ENCODE measurements around the gene PGK1. TPM values are rescaled to one million over a fixed set of nuclear protein-coding genes. Genes with fewer than 3 reads are reported as not detected.

The PGK1 gene
- total and polyA plus RNA-seq, 2 experiments from 2014 or later: 249 to 336 TPM

DNA sequence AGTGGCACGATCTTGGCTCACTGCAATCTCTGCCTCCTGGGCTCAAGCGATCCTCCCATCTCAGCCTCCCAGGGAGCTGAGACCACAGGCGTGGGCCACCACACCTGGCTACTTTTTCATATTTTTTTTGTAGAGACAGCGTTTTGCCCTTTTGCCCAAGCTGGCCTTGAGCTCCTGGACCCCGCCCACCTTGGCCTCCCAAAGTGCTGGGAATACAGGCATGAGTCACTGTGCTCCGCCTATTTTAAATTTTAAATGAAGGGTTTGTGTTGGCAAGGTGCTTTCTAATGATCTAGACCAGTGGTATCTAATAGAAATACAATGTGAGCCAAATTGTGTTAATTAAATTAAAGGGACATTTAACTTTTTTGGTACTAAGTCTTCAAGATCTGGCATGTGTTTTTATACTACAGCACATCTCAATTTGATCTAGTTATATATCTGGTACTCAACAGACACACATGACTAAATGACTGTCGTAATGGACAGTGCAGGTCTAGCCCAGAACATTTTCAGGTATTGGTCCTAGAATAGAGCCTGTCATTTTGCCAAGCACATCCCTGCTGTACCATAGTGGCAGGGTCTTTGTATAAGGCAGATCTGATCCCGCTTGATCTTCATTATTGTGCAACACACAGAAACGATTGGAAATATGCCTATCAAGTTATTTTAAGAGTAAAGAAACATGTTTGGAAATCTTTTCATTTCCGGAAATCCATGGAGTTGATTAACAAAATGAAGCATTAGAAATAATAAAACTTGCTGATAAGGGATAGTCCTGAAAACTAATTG lies 7.3 kb downstream of the PGK1 start:
- Histone ChIP-seq H3K4me3 (no peak overlapping the region), H3K9me2 (ENCODE audit: insufficient read depth) (no peaks in the 10 kb centered on the region), H3K27me3 (ENCODE audit: insufficient read depth) (no peaks in the 10 kb centered on the region), H3K4me2 (no peak overlapping the region), H3K36me3 (ENCODE audit: insufficient read depth) (peaks cover 39% of the 10 kb centered on the region), H3K4me1 (ENCODE audit: insufficient read depth) (peaks cover 14% of the 10 kb centered on the region), H3F3A (replicated peaks; ENCODE audit: low read depth) (no peaks in the 10 kb centered on the region), H4K20me1 (replicated peaks; ENCODE audit: insufficient read depth) (peaks cover 40% of the 10 kb centered on the region), H3K79me2 (replicated peaks; ENCODE audit: insufficient read depth) (peaks cover 90% of the 10 kb centered on the region), H2AFZ (no peak overlapping the region), H3K27ac (ENCODE audit: low read depth) (no peak overlapping the region)
- DNase-seq (ENCODE audit: low spot score): no peak
- Mint-ChIP-seq H3K4me3 (no peak overlapping the region), H3K36me3 (ENCODE audit: low read depth) (peaks cover 69% of the 10 kb centered on the region), H3K27ac (no peak overlapping the region), H3K4me1 (peaks cover 21% of the 10 kb centered on the region; the same call in 2 of the 3 replicates), H3K27me3 (ENCODE audit: insufficient read depth, low read depth, poor library complexity) (peaks cover 4% of the 10 kb centered on the region), H3K9me3 (no peaks in the 10 kb centered on the region)
- ATAC-seq: no peak
- TF ChIP-seq, protein P1, sequence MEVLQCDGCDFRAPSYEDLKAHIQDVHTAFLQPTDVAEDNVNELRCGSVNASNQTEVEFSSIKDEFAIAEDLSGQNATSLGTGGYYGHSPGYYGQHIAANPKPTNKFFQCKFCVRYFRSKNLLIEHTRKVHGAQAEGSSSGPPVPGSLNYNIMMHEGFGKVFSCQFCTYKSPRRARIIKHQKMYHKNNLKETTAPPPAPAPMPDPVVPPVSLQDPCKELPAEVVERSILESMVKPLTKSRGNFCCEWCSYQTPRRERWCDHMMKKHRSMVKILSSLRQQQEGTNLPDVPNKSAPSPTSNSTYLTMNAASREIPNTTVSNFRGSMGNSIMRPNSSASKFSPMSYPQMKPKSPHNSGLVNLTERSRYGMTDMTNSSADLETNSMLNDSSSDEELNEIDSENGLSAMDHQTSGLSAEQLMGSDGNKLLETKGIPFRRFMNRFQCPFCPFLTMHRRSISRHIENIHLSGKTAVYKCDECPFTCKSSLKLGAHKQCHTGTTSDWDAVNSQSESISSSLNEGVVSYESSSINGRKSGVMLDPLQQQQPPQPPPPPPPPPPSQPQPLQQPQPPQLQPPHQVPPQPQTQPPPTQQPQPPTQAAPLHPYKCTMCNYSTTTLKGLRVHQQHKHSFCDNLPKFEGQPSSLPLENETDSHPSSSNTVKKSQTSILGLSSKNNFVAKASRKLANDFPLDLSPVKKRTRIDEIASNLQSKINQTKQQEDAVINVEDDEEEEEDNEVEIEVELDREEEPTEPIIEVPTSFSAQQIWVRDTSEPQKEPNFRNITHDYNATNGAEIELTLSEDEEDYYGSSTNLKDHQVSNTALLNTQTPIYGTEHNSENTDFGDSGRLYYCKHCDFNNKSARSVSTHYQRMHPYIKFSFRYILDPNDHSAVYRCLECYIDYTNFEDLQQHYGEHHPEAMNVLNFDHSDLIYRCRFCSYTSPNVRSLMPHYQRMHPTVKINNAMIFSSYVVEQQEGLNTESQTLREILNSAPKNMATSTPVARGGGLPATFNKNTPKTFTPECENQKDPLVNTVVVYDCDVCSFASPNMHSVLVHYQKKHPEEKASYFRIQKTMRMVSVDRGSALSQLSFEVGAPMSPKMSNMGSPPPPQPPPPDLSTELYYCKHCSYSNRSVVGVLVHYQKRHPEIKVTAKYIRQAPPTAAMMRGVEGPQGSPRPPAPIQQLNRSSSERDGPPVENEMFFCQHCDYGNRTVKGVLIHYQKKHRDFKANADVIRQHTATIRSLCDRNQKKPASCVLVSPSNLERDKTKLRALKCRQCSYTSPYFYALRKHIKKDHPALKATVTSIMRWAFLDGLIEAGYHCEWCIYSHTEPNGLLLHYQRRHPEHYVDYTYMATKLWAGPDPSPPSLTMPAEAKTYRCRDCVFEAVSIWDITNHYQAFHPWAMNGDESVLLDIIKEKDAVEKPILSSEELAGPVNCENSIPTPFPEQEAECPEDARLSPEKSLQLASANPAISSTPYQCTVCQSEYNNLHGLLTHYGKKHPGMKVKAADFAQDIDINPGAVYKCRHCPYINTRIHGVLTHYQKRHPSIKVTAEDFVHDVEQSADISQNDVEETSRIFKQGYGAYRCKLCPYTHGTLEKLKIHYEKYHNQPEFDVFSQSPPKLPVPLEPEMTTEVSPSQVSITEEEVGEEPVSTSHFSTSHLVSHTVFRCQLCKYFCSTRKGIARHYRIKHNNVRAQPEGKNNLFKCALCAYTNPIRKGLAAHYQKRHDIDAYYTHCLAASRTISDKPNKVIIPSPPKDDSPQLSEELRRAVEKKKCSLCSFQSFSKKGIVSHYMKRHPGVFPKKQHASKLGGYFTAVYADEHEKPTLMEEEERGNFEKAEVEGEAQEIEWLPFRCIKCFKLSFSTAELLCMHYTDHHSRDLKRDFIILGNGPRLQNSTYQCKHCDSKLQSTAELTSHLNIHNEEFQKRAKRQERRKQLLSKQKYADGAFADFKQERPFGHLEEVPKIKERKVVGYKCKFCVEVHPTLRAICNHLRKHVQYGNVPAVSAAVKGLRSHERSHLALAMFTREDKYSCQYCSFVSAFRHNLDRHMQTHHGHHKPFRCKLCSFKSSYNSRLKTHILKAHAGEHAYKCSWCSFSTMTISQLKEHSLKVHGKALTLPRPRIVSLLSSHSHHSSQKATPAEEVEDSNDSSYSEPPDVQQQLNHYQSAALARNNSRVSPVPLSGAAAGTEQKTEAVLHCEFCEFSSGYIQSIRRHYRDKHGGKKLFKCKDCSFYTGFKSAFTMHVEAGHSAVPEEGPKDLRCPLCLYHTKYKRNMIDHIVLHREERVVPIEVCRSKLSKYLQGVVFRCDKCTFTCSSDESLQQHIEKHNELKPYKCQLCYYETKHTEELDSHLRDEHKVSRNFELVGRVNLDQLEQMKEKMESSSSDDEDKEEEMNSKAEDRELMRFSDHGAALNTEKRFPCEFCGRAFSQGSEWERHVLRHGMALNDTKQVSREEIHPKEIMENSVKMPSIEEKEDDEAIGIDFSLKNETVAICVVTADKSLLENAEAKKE (CRISPR knock-in tag; IDR thresholded peaks at IDR 0.05): no peak
- no peak for TF ChIP-seq ZNF114 (CRISPR knock-in tag; IDR thresholded peaks at IDR 0.05)
- TF ChIP-seq, protein P2, sequence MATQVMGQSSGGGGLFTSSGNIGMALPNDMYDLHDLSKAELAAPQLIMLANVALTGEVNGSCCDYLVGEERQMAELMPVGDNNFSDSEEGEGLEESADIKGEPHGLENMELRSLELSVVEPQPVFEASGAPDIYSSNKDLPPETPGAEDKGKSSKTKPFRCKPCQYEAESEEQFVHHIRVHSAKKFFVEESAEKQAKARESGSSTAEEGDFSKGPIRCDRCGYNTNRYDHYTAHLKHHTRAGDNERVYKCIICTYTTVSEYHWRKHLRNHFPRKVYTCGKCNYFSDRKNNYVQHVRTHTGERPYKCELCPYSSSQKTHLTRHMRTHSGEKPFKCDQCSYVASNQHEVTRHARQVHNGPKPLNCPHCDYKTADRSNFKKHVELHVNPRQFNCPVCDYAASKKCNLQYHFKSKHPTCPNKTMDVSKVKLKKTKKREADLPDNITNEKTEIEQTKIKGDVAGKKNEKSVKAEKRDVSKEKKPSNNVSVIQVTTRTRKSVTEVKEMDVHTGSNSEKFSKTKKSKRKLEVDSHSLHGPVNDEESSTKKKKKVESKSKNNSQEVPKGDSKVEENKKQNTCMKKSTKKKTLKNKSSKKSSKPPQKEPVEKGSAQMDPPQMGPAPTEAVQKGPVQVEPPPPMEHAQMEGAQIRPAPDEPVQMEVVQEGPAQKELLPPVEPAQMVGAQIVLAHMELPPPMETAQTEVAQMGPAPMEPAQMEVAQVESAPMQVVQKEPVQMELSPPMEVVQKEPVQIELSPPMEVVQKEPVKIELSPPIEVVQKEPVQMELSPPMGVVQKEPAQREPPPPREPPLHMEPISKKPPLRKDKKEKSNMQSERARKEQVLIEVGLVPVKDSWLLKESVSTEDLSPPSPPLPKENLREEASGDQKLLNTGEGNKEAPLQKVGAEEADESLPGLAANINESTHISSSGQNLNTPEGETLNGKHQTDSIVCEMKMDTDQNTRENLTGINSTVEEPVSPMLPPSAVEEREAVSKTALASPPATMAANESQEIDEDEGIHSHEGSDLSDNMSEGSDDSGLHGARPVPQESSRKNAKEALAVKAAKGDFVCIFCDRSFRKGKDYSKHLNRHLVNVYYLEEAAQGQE (IDR thresholded peaks at IDR 0.05; ENCODE audit: unreplicated experiment): no peak
- no peak for TF ChIP-seq POLR2AphosphoS5 (IDR thresholded peaks at IDR 0.05; ENCODE audit: low read depth)
- no peak for TF ChIP-seq CREB1 (CRISPR knock-in tag; IDR thresholded peaks at IDR 0.05; ENCODE audit: low read depth)
- TF ChIP-seq EZH2 (IDR thresholded peaks at IDR 0.05; ENCODE audit: low read depth, unreplicated experiment): no peak
- no peak for TF ChIP-seq EZH2phosphoT487 (IDR thresholded peaks at IDR 0.05; ENCODE audit: unreplicated experiment)
